Heart left ventricle (tissue), 16 donors: Measurements from ENCODE around the gene HIVEP1. TPM values are rescaled to one million over a fixed set of nuclear protein-coding genes. Genes with fewer than 3 reads are reported as not detected.

Experiments
- ATAC-seq, 4 donors: fragments of 200-7000 bp; cut with Tn5 transposase; one replicate each; pipeline ENCODE4 v1.9.1; 2020 to 2022; ENCODE audit warnings: moderate library complexity in 4 of 4, mild to moderate bottlenecking in 3 of 4, moderate number of reproducible peaks in 1 of 4
- DNase-seq, 5 donors: peaks; one replicate each; pipeline ENCODE4 v3.0.0-alpha.2; 2020
- H3K27ac ChIP-seq, 12 donors: fragments of 200-600 bp; sonication (generic) in 4 of 12; one replicate each; pipeline versions ENCODE4 v1.5.0 to v1.8.0; 2016 to 2022; ENCODE audit warnings: mild to moderate bottlenecking in 2 of 12
- H3K27me3 ChIP-seq, 9 donors: fragments of 200-600 bp; sonication (generic) in 2 of 9; one replicate each; pipeline versions ENCODE4 v1.5.1 to v1.8.0; 2016 to 2022; ENCODE audit warnings: mild to moderate bottlenecking in 3 of 9
- H3K36me3 ChIP-seq, 9 donors: fragments of 200-600 bp; sonication (generic) in 2 of 9; one replicate each; pipeline versions ENCODE4 v1.5.0 to v1.8.0; 2018 to 2022; ENCODE audit warnings: mild to moderate bottlenecking in 2 of 9
- H3K4me1 ChIP-seq, 12 donors: fragments of 200-600 bp; sonication (generic) in 4 of 12; one replicate each; pipeline versions ENCODE4 v1.5.0 to v1.8.0; 2016 to 2022; ENCODE audit warnings: mild to moderate bottlenecking in 3 of 12
- H3K4me3 ChIP-seq, 12 donors: fragments of 200-600 bp; sonication (generic) in 4 of 12; one replicate each; pipeline versions ENCODE4 v1.5.0 to v1.8.0; 2017 to 2022; ENCODE audit warnings: mild to moderate bottlenecking in 9 of 12, moderate library complexity in 4 of 12
- H3K9me3 ChIP-seq, 12 donors: fragments of 200-600 bp; sonication (generic) in 4 of 12; one replicate each; pipeline versions ENCODE4 v1.5.0 to v1.8.0; 2016 to 2022; ENCODE audit warnings: mild to moderate bottlenecking in 1 of 12
- CTCF ChIP-seq, 12 donors: fragments of 200-600 bp; sonication (generic) in 4 of 12; IDR thresholded peaks; one replicate each; pipeline versions ENCODE4 v1.5.0 to v1.8.0; 2018 to 2022; ENCODE audit warnings: antibody characterized with exemption in 12 of 12, mild to moderate bottlenecking in 5 of 12
- POLR2A ChIP-seq, 2 donors: fragments of 450-650 bp; IDR thresholded peaks; one replicate each; pipeline ENCODE4 v1.6.1; 2017; ENCODE audit warnings: antibody characterized with exemption in 2 of 2, mild to moderate bottlenecking in 2 of 2, moderate library complexity in 2 of 2
- WGBS, 4 donors: extraction: QIAGEN DNeasy Blood & Tissue Kit in 2 of 4; methylation state at CpG; one replicate each; pipeline versions ENCODE4 v1.1.5 to v1.1.7; 2013 to 2018; 5-methylcytosine and 5-hydroxymethylcytosine counted together
- intact Hi-C, 10 donors: fragments of 100-400 bp; cut with DNase I; formaldehyde crosslinking; loops; one replicate each; pipeline versions ENCODE4 v1.11.1 to v1.14.2; 2022
- polyA plus RNA-seq, 2 donors: library from polyadenylated mRNA; stranded (reverse); fragments of 200-250 nt; gene quantifications; one replicate each; pipeline ENCODE4 v1.2.3, GENCODE V29; 2013
- total RNA-seq, 9 donors: library from RNA; depleted of rRNA in 2 of 9; stranded (reverse); fragments of >200 nt in 2 of 9; fragmentation: NEBNext Ultra II Directional in 3 of 9; extraction: Animal tissue kit (Norgen Biotek cat#: 25700) in 3 of 9; gene quantifications; one replicate each; pipeline versions ENCODE4 v1.1.0 to v1.2.4, GENCODE V29; 2016 to 2023
- donor health status: ischemic (EF 13 %, LVEDD 7.1; RV severe dilation, severe dysfunction).
- donor health status: healthy with polysubstance abuse.
- donor health status: DM: no; HTN: yes; CAD: no.
- donor health status: DM: no; HTN: no; CAD: no.
- donor health status: ischemic (EF 25% LVEDD 6.9; RV normal size, moderate dysfunction).
- donor health status: ischemic (EF 25% LVEDD 5.7; RV mildly dilated, moderate dysfunction).
- donor health status: healthy.
- donor health status: DM: yes; HTN: yes; CAD: no.
- donor health status: ischemic (EF 35%, LVEDD 5.7; RV mildly dilated, moderate dysfunction).
- donor health status: nonischemic (EF 11% LVEDD 7.7; RV severe dilation, severe dysfunction).
- donor health status: DM: yes; HTN: yes; CAD: no.
- donor health status: PGD.
- donor health status: ischemic (EF 29% LVEDD 5.4; RV normal size, mild dysfunction).
- donor health status: nonischemic (EF 23%, LVEDD 6.1; RV moderate dilation, normal function).

The HIVEP1 gene
- total and polyA plus RNA-seq, 11 donors, result 3.5 to 22.8 (median 12.5) TPM

GRCh38 chr6:12022953-12023388, 10.9 kb downstream of the HIVEP1 start:
- intact Hi-C loops, result no loop called here
- peaks cover 0 to 15% (median 7%) of the 10 kb centered on the region in 9 donors for H3K36me3 ChIP-seq
- H3K9me3 ChIP-seq, result no peaks in the 10 kb centered on the region
- TF ChIP-seq CTCF (IDR thresholded peaks at IDR 0.05) (no peak), POLR2A (IDR thresholded peaks at IDR 0.05) (no peak)
- no peak overlapping the region for H3K4me3 ChIP-seq
- peak overlapping the region in 6 of 12 donors; percentile 4 to 52 (median 22) for H3K27ac ChIP-seq
- WGBS, 4 donors, result 74 to 82% (median 79%) methylated on average over 7 of the region's 7 CpGs
- ATAC-seq (peak in 1 of 4 donors; percentile 44), DNase-seq (no peak)
- no peaks in the 10 kb centered on the region for H3K27me3 ChIP-seq
- peaks cover 0 to 28% (median 14%) of the 10 kb centered on the region in 12 donors for H3K4me1 ChIP-seq

GRCh38 chr6:12024216-12024615, 12.1 kb downstream of the HIVEP1 start:
- Histone ChIP-seq H3K4me3 (no peak overlapping the region), H3K9me3 (peaks cover 0 to 7% (median under 1%) of the 10 kb centered on the region in 12 donors), H3K27me3 (no peaks in the 10 kb centered on the region), H3K4me1 (peaks cover 0 to 28% (median 14%) of the 10 kb centered on the region in 12 donors), H3K36me3 (peaks cover 0 to 7% (median 3%) of the 10 kb centered on the region in 9 donors), H3K27ac (peak overlapping the region in 1 of 12 donors; percentile 8)
- 54 to 57% (median 55%) methylated on average over 2 of the region's 2 CpGs for WGBS, 4 donors
- intact Hi-C loops, result no loop called here
- no peak for DNase-seq
- ATAC-seq, result no peak
- TF ChIP-seq CTCF (IDR thresholded peaks at IDR 0.05), result no peak
- no peak for TF ChIP-seq POLR2A (IDR thresholded peaks at IDR 0.05)

- no peak for TF ChIP-seq POLR2A (IDR thresholded peaks at IDR 0.05)
- peaks cover 0 to 5% (median 0%) of the 10 kb centered on the region in 9 donors for H3K36me3 ChIP-seq
- DNase-seq, result no peak
- peaks cover 0 to 28% (median 14%) of the 10 kb centered on the region in 12 donors for H3K4me1 ChIP-seq
- peak in 1 of 4 donors; percentile 42 for ATAC-seq
- peaks cover 0 to 13% (median 5%) of the 10 kb centered on the region in 12 donors for H3K9me3 ChIP-seq
- H3K4me3 ChIP-seq, result no peak overlapping the region
- 91 to 98% (median 95%) methylated on average over 4 of the region's 4 CpGs for WGBS, 4 donors
- intact Hi-C loops, result no loop called here
- H3K27me3 ChIP-seq, result no peaks in the 10 kb centered on the region
- no peak overlapping the region for H3K27ac ChIP-seq
Measured at GRCh38 chr6:12024699-12025434, 12.8 kb downstream of the HIVEP1 start.

- no peak overlapping the region for H3K27ac ChIP-seq
- DNase-seq (no peak), ATAC-seq (no peak)
- intact Hi-C loops, result no loop called here
- H3K27me3 ChIP-seq, result no peaks in the 10 kb centered on the region
- peaks cover 0 to 26% (median 15%) of the 10 kb centered on the region in 12 donors for H3K9me3 ChIP-seq
- WGBS, 4 donors, result 54 to 65% (median 60%) methylated on average over 4 of the region's 4 CpGs
- H3K4me3 ChIP-seq, result no peak overlapping the region
- H3K36me3 ChIP-seq, result peaks cover 0 to 5% (median 0%) of the 10 kb centered on the region in 9 donors
- TF ChIP-seq CTCF (IDR thresholded peaks at IDR 0.05) (no peak), POLR2A (IDR thresholded peaks at IDR 0.05) (no peak)
- H3K4me1 ChIP-seq, result peaks cover 0 to 28% (median 14%) of the 10 kb centered on the region in 12 donors
Measured at GRCh38 chr6:12026120-12026519, 14.0 kb downstream of the HIVEP1 start.
